ENCODE measurements around the gene MAP3K2. TPM values are rescaled to one million over a fixed set of nuclear protein-coding genes. Genes with fewer than 3 reads are reported as not detected.

The MAP3K2 gene
- total and polyA plus RNA-seq, 10 of the 15 experiments (the other 5 are each of a cell fraction or from before 2014, with no cell fraction given) = 2.7 to 39.6 (median 16.1) TPM

GRCh38 chr2:127386764-127387654 lies 766 bp downstream of the MAP3K2 start:
- WGBS (ENCODE audit: insufficient coverage, insufficient replicate concordance, low lambda C conversion rate, missing lambda C conversion rate) = under 1% methylated on average over 43 of the region's 58 CpGs
- TF ChIP-seq NBN (IDR thresholded peaks at IDR 0.05) (peak; percentile 25; the same call in 1 of the 2 replicates), PML (IDR thresholded peaks at IDR 0.05; ENCODE audit: low read length) (0 out of 2 replicates have a peak, but pooled peaks have one; percentile 19), CBX5 (IDR thresholded peaks at IDR 0.05; ENCODE audit: low read depth) (0 out of 2 replicates have a peak, but pooled peaks have one; percentile 16), PAX5 (IDR thresholded peaks at IDR 0.05; ENCODE audit: borderline replicate concordance, low read depth, low read length) (no peak), STAT1 (conservative IDR thresholded peaks at IDR 0.05) (no peak), HDAC2 (IDR thresholded peaks at IDR 0.05) (0 out of 2 replicates have a peak, but pooled peaks have one; percentile 42), CREB1 (IDR thresholded peaks at IDR 0.05; ENCODE audit: low read depth) (peak; percentile 82), BCL3 (IDR thresholded peaks at IDR 0.05; ENCODE audit: borderline replicate concordance, insufficient read depth, low read depth, low read length, poor library complexity, severe bottlenecking) (peak; percentile 57), TARDBP (IDR thresholded peaks at IDR 0.05; ENCODE audit: borderline replicate concordance) (0 out of 2 replicates have a peak, but pooled peaks have one; percentile 20), TCF3 (IDR thresholded peaks at IDR 0.05; ENCODE audit: borderline replicate concordance, insufficient read depth, low read depth, low read length) (0 out of 2 replicates have a peak, but pooled peaks have one; percentile 35), YY1 (IDR thresholded peaks at IDR 0.05; ENCODE audit: low read depth, low read length) (peak; percentile 15; the same call in 1 of the 2 replicates), NRF1 (conservative IDR thresholded peaks at IDR 0.05; ENCODE audit: low read depth, low read length) (no peak), CBFB (IDR thresholded peaks at IDR 0.05; ENCODE audit: low read depth) (no peak), BHLHE40 (IDR thresholded peaks at IDR 0.05; ENCODE audit: borderline replicate concordance in 1 of 2, low read depth in 2 of 2, low read length in 1 of 2) (peak; percentile 35 to 51; a peak in 3 of 4 replicates), ATF7 (IDR thresholded peaks at IDR 0.05; ENCODE audit: low read depth) (0 out of 2 replicates have a peak, but pooled peaks have one; percentile 26), GABPA (IDR thresholded peaks at IDR 0.05; ENCODE audit: low read depth) (0 out of 2 replicates have a peak, but pooled peaks have one; percentile 26), MXI1 (IDR thresholded peaks at IDR 0.05; ENCODE audit: low read depth, low read length) (peak; percentile 63; the same call in 1 of the 2 replicates), USF2 (IDR thresholded peaks at IDR 0.05; ENCODE audit: borderline replicate concordance, low read depth, low read length) (no peak), EGR1 (IDR thresholded peaks at IDR 0.05; ENCODE audit: borderline replicate concordance in 1 of 2, low read depth in 2 of 2, low read length in 2 of 2) (peak; percentile 69 to 96; a peak in 2 of 3 replicates)
- TF ChIP-seq, protein P1, sequence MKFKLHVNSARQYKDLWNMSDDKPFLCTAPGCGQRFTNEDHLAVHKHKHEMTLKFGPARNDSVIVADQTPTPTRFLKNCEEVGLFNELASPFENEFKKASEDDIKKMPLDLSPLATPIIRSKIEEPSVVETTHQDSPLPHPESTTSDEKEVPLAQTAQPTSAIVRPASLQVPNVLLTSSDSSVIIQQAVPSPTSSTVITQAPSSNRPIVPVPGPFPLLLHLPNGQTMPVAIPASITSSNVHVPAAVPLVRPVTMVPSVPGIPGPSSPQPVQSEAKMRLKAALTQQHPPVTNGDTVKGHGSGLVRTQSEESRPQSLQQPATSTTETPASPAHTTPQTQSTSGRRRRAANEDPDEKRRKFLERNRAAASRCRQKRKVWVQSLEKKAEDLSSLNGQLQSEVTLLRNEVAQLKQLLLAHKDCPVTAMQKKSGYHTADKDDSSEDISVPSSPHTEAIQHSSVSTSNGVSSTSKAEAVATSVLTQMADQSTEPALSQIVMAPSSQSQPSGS (IDR thresholded peaks at IDR 0.05; ENCODE audit: low read length) = no peak

More at GRCh38 chr2:127386764-127387654, 766 bp downstream of the MAP3K2 start:
- in situ Hi-C loops (cut with MboI) = loop anchor here (25.0 kb wide), 1 partner anchor 725 kb away; the partner anchor contains the start of gene GYPC
- Histone ChIP-seq H3K9ac (ENCODE audit: control insufficient read depth, insufficient read depth, low read length) (peak overlapping the region; percentile 92), H3K4me3 (peak overlapping the region; percentile 81), H3K27ac (ENCODE audit: control insufficient read depth, insufficient read depth) (peak overlapping the region; percentile 96), H3K27me3 (replicated peaks in 1 of 2; ENCODE audit: control insufficient read depth in 2 of 2, insufficient read depth in 2 of 2, low read length in 1 of 2) (no peaks in the 10 kb centered on the region), H3K9me3 (replicated peaks; ENCODE audit: control insufficient read depth, insufficient read depth, low read length) (no peaks in the 10 kb centered on the region), H2AFZ (ENCODE audit: control insufficient read depth, low read depth, low read length) (peak overlapping the region; percentile 20), H3K4me2 (ENCODE audit: control insufficient read depth, insufficient read depth) (peak overlapping the region; percentile 97), H3K36me3 (ENCODE audit: control insufficient read depth in 2 of 2, insufficient read depth in 2 of 2, low read length in 1 of 2) (no peaks in the 10 kb centered on the region; a peak in 1 of 4 replicates), H4K20me1 (ENCODE audit: control insufficient read depth, insufficient read depth) (no peaks in the 10 kb centered on the region), H3K4me1 (ENCODE audit: control insufficient read depth, insufficient read depth, low read length) (peaks cover 21% of the 10 kb centered on the region), H3K79me2 (ENCODE audit: control insufficient read depth, insufficient read depth, low read length) (peaks cover 49% of the 10 kb centered on the region)
- DNase-seq (ENCODE audit: low read depth, low spot score) = no peak
- TSS peak; percentile 64 for BruUV-seq (replicated peaks)
- intact Hi-C loops (cut with micrococcal nuclease; ENCODE audit: unreplicated experiment) = no loop called here
- ATAC-seq = peak; percentile 84
- RAD21 ChIA-PET (ENCODE audit: unreplicated experiment) = no interaction called here
- CTCF ChIA-PET = interaction anchor here (1.5 to 2.1 kb wide), 3 partner anchors 28 to 92 kb away, joined by 3 to 7 read pairs (median 5); no protein-coding TSS in a partner anchor
- POLR2A ChIA-PET = interaction anchor here (0.6 to 1.2 kb wide), 5 partner anchors 12 to 306 kb away, joined by 3 to 5 read pairs (median 4); no protein-coding TSS in a partner anchor
- peak; percentile 75 for FAIRE-seq
- SMC1A ChIA-PET (ENCODE audit: uncharacterized antibody, unreplicated experiment) = interaction anchor here (0.9 to 1.1 kb wide), 2 partner anchors 29 to 31 kb away, joined by 3 read pairs; no protein-coding TSS in a partner anchor
